Measurements from ENCODE around the gene YWHAE. TPM values are rescaled to one million over a fixed set of nuclear protein-coding genes. Genes with fewer than 3 reads are reported as not detected.

YWHAE gene
- 1,282 and 1,294 TPM in 2 replicates for total RNA-seq (2021)
- long read RNA-seq, transcript YWHAE-201 (6 exons, 2,211 nt), result major isoform, 4,249 of 4,433 reads
- long read RNA-seq, transcript YWHAE-208 (7 exons, 1,818 nt), result minor isoform, 119 of 4,433 reads
- long read RNA-seq, transcript YWHAE-205 (2 exons, 465 nt), result minor isoform, 6 of 4,433 reads
- long read RNA-seq, partial matches to known transcripts, result 24 of 4,433 reads
- long read RNA-seq, other reads (novel, unspliced or antisense), result 32 of 4,433 reads

DNA sequence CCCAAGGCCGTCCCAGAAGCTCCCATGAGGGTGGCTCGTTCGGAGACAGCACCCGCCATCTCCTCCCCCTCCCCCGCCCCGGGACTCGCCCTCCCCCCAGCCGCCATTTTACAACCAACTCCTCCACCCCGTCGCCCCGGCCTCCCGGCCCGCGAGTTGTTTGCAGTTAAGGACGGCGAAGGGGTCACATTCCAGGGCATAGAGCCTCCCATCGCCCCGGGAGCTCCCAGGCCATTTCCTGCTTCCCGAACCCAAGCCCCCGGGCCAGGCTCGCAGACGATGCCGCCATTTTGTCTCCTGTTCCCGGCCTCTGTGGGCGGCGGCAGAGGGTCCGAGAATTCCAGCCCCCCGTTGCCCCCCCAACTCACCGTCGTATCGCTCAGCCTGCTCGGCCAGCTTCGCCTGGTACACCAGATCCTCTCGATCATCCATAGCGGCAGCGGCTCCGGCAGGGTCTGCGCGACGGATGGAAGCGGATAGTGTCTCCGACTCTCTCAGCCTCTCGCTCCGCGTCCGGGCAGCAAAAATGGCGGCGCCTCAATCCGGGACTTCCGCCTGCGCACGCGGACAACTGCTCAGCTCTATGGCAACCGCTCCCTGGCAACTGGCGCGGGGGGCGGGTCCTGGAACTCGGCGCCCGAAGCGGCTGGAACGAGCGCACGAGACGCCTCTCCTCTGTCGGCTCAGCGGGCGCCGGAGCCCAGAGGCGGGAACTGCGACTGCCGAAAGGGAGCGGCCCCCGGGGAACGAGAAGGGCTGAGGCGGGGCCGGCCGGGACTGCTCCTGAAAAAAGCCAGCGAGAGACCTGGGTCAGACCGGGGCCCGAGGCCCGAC lies at the start of gene YWHAE:
Gene YWHAE (minus strand): TSS at position 544 of the 834 bp plus-strand sequence. CDS start 112 bp downstream, at position 432.
- no peaks in the 10 kb centered on the region for H3K9me3 ChIP-seq (ENCODE audit: control insufficient read depth, low read depth, low read length)
- peak within 1 kb of the TSS; percentile 83; the same call in 1 of the 2 replicates for H3K4ac ChIP-seq (ENCODE audit: low read depth, low read length)
- peaks cover 22 to 36% (median 32%) of the 10 kb centered on the region in 3 experiments for H3K36me3 Mint-ChIP-seq (ENCODE audit: insufficient read depth in 1 of 3, low read depth in 3 of 3)
- no CpG with 5 or more reads among the region's 82 CpGs for WGBS (ENCODE audit: extremely low coverage, insufficient read length, low lambda C conversion rate)
- peaks cover 3% of the 10 kb centered on the region in 2 experiments; a peak in 2 of 5 replicates for H3K9me3 Mint-ChIP-seq
- no peak within 1 kb of the TSS for H4K91ac ChIP-seq (ENCODE audit: insufficient read length, low read depth, low read length)
- TF ChIP-seq, protein P1, sequence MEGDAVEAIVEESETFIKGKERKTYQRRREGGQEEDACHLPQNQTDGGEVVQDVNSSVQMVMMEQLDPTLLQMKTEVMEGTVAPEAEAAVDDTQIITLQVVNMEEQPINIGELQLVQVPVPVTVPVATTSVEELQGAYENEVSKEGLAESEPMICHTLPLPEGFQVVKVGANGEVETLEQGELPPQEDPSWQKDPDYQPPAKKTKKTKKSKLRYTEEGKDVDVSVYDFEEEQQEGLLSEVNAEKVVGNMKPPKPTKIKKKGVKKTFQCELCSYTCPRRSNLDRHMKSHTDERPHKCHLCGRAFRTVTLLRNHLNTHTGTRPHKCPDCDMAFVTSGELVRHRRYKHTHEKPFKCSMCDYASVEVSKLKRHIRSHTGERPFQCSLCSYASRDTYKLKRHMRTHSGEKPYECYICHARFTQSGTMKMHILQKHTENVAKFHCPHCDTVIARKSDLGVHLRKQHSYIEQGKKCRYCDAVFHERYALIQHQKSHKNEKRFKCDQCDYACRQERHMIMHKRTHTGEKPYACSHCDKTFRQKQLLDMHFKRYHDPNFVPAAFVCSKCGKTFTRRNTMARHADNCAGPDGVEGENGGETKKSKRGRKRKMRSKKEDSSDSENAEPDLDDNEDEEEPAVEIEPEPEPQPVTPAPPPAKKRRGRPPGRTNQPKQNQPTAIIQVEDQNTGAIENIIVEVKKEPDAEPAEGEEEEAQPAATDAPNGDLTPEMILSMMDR (conservative IDR thresholded peaks at IDR 0.05), result no peak
- H2BK5ac ChIP-seq (ENCODE audit: insufficient read length, low read length), result peak within 1 kb of the TSS; percentile 92
- H4K8ac ChIP-seq (replicated peaks; ENCODE audit: insufficient read length, low read depth, low read length), result peak within 1 kb of the TSS; percentile 100
- H3K27ac Mint-ChIP-seq, result peak within 1 kb of the TSS; percentile 100
- no peak within 1 kb of the TSS for H2AFZ ChIP-seq (ENCODE audit: low read length)
- no peaks in the 10 kb centered on the region for H3K27me3 ChIP-seq (ENCODE audit: insufficient read depth, low read length)
- H3K4me3 Mint-ChIP-seq, result peak within 1 kb of the TSS; percentile 99
- peak within 1 kb of the TSS; percentile 90 for H2BK120ac ChIP-seq (ENCODE audit: low read depth, low read length, poor library complexity, severe bottlenecking)
- H4K5ac ChIP-seq (ENCODE audit: insufficient read length, low read depth, low read length), result peak within 1 kb of the TSS; percentile 100
- H3K79me1 ChIP-seq (ENCODE audit: insufficient read depth, low read depth, low read length, poor library complexity, severe bottlenecking), result no peaks in the 10 kb centered on the region
- peak within 1 kb of the TSS; percentile 99 for H3K18ac ChIP-seq (ENCODE audit: insufficient read length, low read depth, low read length)
- H4K20me1 ChIP-seq (ENCODE audit: control insufficient read depth, insufficient read depth, insufficient read length), result no peaks in the 10 kb centered on the region
- H2BK15ac ChIP-seq (ENCODE audit: low read depth, low read length), result no peak within 1 kb of the TSS
- peak within 1 kb of the TSS; percentile 85 for H3K27ac ChIP-seq (ENCODE audit: insufficient read length, low read depth, low read length)
- DNase-seq, result peak; percentile 99
- peak within 1 kb of the TSS; percentile 98 for H3K9ac ChIP-seq (ENCODE audit: extremely low read depth, insufficient read length, low read length)
- H3K4me1 ChIP-seq (ENCODE audit: insufficient read depth, low read length), result no peaks in the 10 kb centered on the region
- no peak within 1 kb of the TSS for H3K23ac ChIP-seq (ENCODE audit: insufficient read length, low read depth, low read length)
- H3K23me2 ChIP-seq (ENCODE audit: insufficient read length, low read depth, low read length, poor library complexity, severe bottlenecking), result peaks cover 7% of the 10 kb centered on the region
- H2AK5ac ChIP-seq (ENCODE audit: insufficient read length, low read length), result no peak within 1 kb of the TSS
- H3K27me3 Mint-ChIP-seq (ENCODE audit: low read depth), result peaks cover 6% of the 10 kb centered on the region
- peaks cover 14 to 28% of the 10 kb centered on the region in 2 experiments for H3K4me1 Mint-ChIP-seq
- H2BK20ac ChIP-seq (ENCODE audit: low read depth, low read length, poor library complexity, severe bottlenecking), result no peak within 1 kb of the TSS
- peak within 1 kb of the TSS; percentile 100 for H3K14ac ChIP-seq (ENCODE audit: insufficient read depth, low read length)
- H3K56ac ChIP-seq (ENCODE audit: insufficient read length, low read depth, low read length), result peak within 1 kb of the TSS; percentile 91
- peaks cover 42% of the 10 kb centered on the region for H3K79me2 ChIP-seq (ENCODE audit: insufficient read depth, low read length)
- peak within 1 kb of the TSS; percentile 71 for H2BK12ac ChIP-seq (ENCODE audit: insufficient read length, low read depth, low read length)
- H3K4me2 ChIP-seq (ENCODE audit: insufficient read depth, insufficient read length, low read length), result peak within 1 kb of the TSS; percentile 90
- no peak within 1 kb of the TSS for H3T11ph ChIP-seq (ENCODE audit: low read length)

Measured in H9 (cell line).